Prostate gland (tissue), 2 donors: Measurements from ENCODE around the gene KAZN. TPM values are rescaled to one million over a fixed set of nuclear protein-coding genes. Genes with fewer than 3 reads are reported as not detected.

Source experiments
- DNase-seq: peaks from one replicate; pipeline ENCODE4 v3.0.0-alpha.2; 2019; ENCODE audit warnings: low spot score
- H3K27ac ChIP-seq, 2 donors: fragments of 200-600 bp; sonication (generic); 2 replicates each; pipeline ENCODE4 v1.5.1; 2017 to 2019
- H3K27me3 ChIP-seq: fragments of 200-600 bp; sonication (generic); replicated peaks from 2 replicates; pipeline ENCODE4 v1.5.1; 2019; ENCODE audit not compliant: insufficient read depth
- H3K36me3 ChIP-seq, 2 donors: fragments of 200-600 bp; sonication (generic); 1 replicate in 1 of 2; 2 replicates in 1 of 2; pipeline versions ENCODE4 v1.5.1 to v1.8.1; 2017 to 2019
- H3K4me1 ChIP-seq: fragments of 200-600 bp; sonication (generic); replicated peaks from 2 replicates; pipeline ENCODE4 v1.5.1; 2019
- H3K4me3 ChIP-seq, 2 donors: fragments of 200-600 bp; sonication (generic); 2 replicates each; pipeline ENCODE4 v1.5.1; 2017 to 2019
- H3K9me3 ChIP-seq: fragments of 200-600 bp; sonication (generic); 2 replicates; pipeline ENCODE4 v1.5.1; 2017
- CTCF ChIP-seq, 4 experiments: fragments of 200-600 bp in 2 of 4; fragments of 450-650 bp in 2 of 4; sonication (generic) in 2 of 4; IDR thresholded peaks; 1 replicate in 3 of 4; 2 replicates in 1 of 4; pipeline ENCODE4 v1.5.1; 2016 to 2019; ENCODE audit warnings: antibody characterized with exemption in 4 of 4, mild to moderate bottlenecking in 2 of 4, moderate library complexity in 2 of 4
- POLR2A ChIP-seq: fragments of 450-650 bp; IDR thresholded peaks from one replicate; pipeline ENCODE4 v1.6.1; 2016; ENCODE audit warnings: antibody characterized with exemption, mild to moderate bottlenecking
- POLR2AphosphoS5 ChIP-seq: sonication (generic); formaldehyde crosslinking; IDR thresholded peaks from one replicate; pipeline ENCODE4 v1.6.1; 2017; ENCODE audit warnings: antibody characterized with exemption
- WGBS: methylation state at CpG from one replicate; pipeline ENCODE4 v1.1.5; 2018; 5-methylcytosine and 5-hydroxymethylcytosine counted together
- intact Hi-C: fragments of 100-400 bp; cut with DNase I; formaldehyde crosslinking; loops from one replicate; pipeline ENCODE4 v1.14.2; 2022
- total RNA-seq, 2 donors: library from RNA; depleted of rRNA; stranded (reverse); fragments of >200 nt; gene quantifications; one replicate each; pipeline ENCODE4 v1.1.0, GENCODE V29; 2016

Gene KAZN
- total RNA-seq, 2 donors from 2014 or later: 8.3 to 12.7 TPM

- no peak for TF ChIP-seq CTCF (IDR thresholded peaks at IDR 0.05)
- no peak for TF ChIP-seq POLR2AphosphoS5
- TF ChIP-seq POLR2A: no peak
- no peak for DNase-seq
- H3K9me3 ChIP-seq: no peaks in the 10 kb centered on the region
- H3K27ac ChIP-seq: no peak overlapping the region
- WGBS: 70% methylated on average over 6 of the region's 6 CpGs
- intact Hi-C loops: no loop called here
- H3K27me3 ChIP-seq: no peaks in the 10 kb centered on the region
- H3K4me1 ChIP-seq: no peaks in the 10 kb centered on the region
- H3K4me3 ChIP-seq: no peak overlapping the region
- no peaks in the 10 kb centered on the region for H3K36me3 ChIP-seq
Observed at GRCh38 chr1:14871218-14871970, 272.9 kb downstream of the KAZN start.

- WGBS: 94% methylated on average over 3 of the region's 3 CpGs
- Histone ChIP-seq H3K27me3 (no peaks in the 10 kb centered on the region), H3K27ac (no peak overlapping the region), H3K9me3 (no peaks in the 10 kb centered on the region), H3K4me3 (no peak overlapping the region), H3K36me3 (no peaks in the 10 kb centered on the region), H3K4me1 (no peaks in the 10 kb centered on the region)
- DNase-seq: no peak
- TF ChIP-seq CTCF (IDR thresholded peaks at IDR 0.05) (no peak), POLR2AphosphoS5 (no peak), POLR2A (no peak)
- intact Hi-C loops: no loop called here
Observed at GRCh38 chr1:14872762-14873161, 274.3 kb downstream of the KAZN start.

- no peaks in the 10 kb centered on the region for H3K9me3 ChIP-seq
- no peak overlapping the region for H3K4me3 ChIP-seq
- H3K27me3 ChIP-seq: no peaks in the 10 kb centered on the region
- intact Hi-C loops: no loop called here
- DNase-seq: no peak
- no peaks in the 10 kb centered on the region for H3K36me3 ChIP-seq
- TF ChIP-seq CTCF (IDR thresholded peaks at IDR 0.05) (no peak), POLR2AphosphoS5 (no peak), POLR2A (no peak)
- H3K4me1 ChIP-seq: no peaks in the 10 kb centered on the region
- WGBS: 88% methylated on average over 4 of the region's 4 CpGs
- H3K27ac ChIP-seq: no peak overlapping the region
Observed at GRCh38 chr1:14873677-14874076, 275.2 kb downstream of the KAZN start.

GRCh38 chr1:14875524-14876509 is 277.3 kb downstream of the KAZN start:
- intact Hi-C loops: no loop called here
- WGBS: 41% methylated on average over 11 of the region's 11 CpGs
- Histone ChIP-seq H3K27me3 (no peaks in the 10 kb centered on the region), H3K36me3 (no peaks in the 10 kb centered on the region), H3K27ac (no peak overlapping the region), H3K4me1 (no peaks in the 10 kb centered on the region), H3K4me3 (no peak overlapping the region), H3K9me3 (no peaks in the 10 kb centered on the region)
- TF ChIP-seq POLR2A (no peak), CTCF (IDR thresholded peaks at IDR 0.05) (no peak), POLR2AphosphoS5 (no peak)
- DNase-seq: no peak
